ENCODE data around the gene KRTAP15-1. TPM values are rescaled to one million over a fixed set of nuclear protein-coding genes. Genes with fewer than 3 reads are reported as not detected.

KRTAP15-1 gene
- total RNA-seq, 1 donor from 2014 or later = not detected

DNA sequence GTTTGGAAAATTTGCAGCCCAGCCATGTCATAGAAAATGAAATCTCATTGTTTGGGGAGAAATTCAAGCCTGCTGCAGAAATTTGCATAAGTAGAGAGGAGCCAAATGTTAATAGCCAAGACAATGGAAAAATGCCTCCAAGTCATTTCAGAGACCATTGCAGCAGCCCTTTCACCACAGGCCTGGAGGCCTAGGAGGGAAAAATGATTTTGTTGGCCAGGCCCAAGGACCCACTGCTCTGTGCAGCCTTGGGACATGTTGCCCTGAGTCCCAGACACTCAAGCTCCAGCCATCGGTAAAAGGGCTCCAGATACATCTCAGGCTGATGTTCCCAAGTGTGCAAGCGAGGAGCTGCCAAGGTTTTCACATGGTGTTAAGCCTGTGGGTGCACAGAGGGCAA is 46.1 kb downstream of the KRTAP15-1 start:
- Histone ChIP-seq H3K9me3 (replicated peaks) (peaks cover 30% of the 10 kb centered on the region), H3K36me3 (no peaks in the 10 kb centered on the region), H3K4me3 (no peak overlapping the region), H3K27me3 (ENCODE audit: low read depth) (no peaks in the 10 kb centered on the region), H3K27ac (replicated peaks) (no peak overlapping the region), H3K4me1 (peaks cover 4% of the 10 kb centered on the region)
- DNase-seq = no peak
- intact Hi-C loops (cut with micrococcal nuclease) = no loop called here
- no peak for TF ChIP-seq CTCF (IDR thresholded peaks at IDR 0.05; ENCODE audit: borderline replicate concordance)

DNA sequence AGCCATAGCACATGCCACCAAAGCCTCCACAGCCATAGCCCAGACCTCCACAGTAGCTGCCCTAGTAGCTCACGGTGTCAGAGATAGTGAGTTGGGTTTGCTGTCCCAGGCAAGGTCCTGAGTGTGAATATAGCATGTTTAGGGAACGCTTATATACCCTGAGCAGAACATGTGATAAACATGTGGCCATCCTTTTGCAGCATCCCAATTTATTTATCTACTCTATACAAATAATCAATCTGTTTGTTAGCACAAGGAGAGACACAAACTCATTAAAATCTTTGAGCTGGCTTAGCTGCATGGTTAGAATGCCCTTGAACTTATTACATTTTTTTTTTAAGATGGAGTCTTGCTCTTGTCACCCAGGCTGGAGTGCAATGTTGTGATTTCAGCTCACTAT is 47.3 kb downstream of the KRTAP15-1 start, which contains the start of gene KRTAP19-2:
KRTAP19-2 (minus strand) TSS at position 101 of the 400 bp plus-strand sequence; CDS start at position 13, 88 bp downstream.
- DNase-seq = no peak
- no peak for TF ChIP-seq CTCF (IDR thresholded peaks at IDR 0.05; ENCODE audit: borderline replicate concordance)
- H3K27me3 ChIP-seq (ENCODE audit: low read depth) = no peaks in the 10 kb centered on the region
- no peaks in the 10 kb centered on the region for H3K36me3 ChIP-seq
- H3K27ac ChIP-seq (replicated peaks) = no peak within 1 kb of the TSS
- intact Hi-C loops (cut with micrococcal nuclease) = no loop called here
- H3K4me3 ChIP-seq = no peak within 1 kb of the TSS
- H3K4me1 ChIP-seq = no peaks in the 10 kb centered on the region
- H3K9me3 ChIP-seq (replicated peaks) = peaks cover 30% of the 10 kb centered on the region

Other genes starting within 250 kb of the KRTAP15-1 start
- gene CLDN8, start 224.2 kb upstream of the KRTAP15-1 start, total RNA-seq = not detected
- gene KRTAP24-1, start 157.3 kb upstream of the KRTAP15-1 start, total RNA-seq = not detected
- gene KRTAP25-1, start 150.8 kb upstream of the KRTAP15-1 start, total RNA-seq = not detected
- not detected for gene KRTAP26-1, start 120.0 kb upstream of the KRTAP15-1 start, total RNA-seq
- not detected for gene KRTAP27-1, start 102.6 kb upstream of the KRTAP15-1 start, total RNA-seq
- gene KRTAP23-1, start 91.7 kb upstream of the KRTAP15-1 start, total RNA-seq = not detected
- gene KRTAP13-2, start 68.0 kb upstream of the KRTAP15-1 start, total RNA-seq = not detected
- not detected for gene KRTAP13-1, start 44.2 kb upstream of the KRTAP15-1 start, total RNA-seq
- gene KRTAP13-3, start 14.3 kb upstream of the KRTAP15-1 start, total RNA-seq = not detected
- not detected for gene KRTAP13-4, start 10.1 kb upstream of the KRTAP15-1 start, total RNA-seq
- gene KRTAP19-1, start 40.1 kb downstream of the KRTAP15-1 start, total RNA-seq = not detected
- not detected for gene KRTAP19-2, start 47.2 kb downstream of the KRTAP15-1 start, total RNA-seq
- gene KRTAP19-3, start 51.7 kb downstream of the KRTAP15-1 start, total RNA-seq = not detected
- not detected for gene KRTAP19-4, start 56.9 kb downstream of the KRTAP15-1 start, total RNA-seq
- not detected for gene KRTAP19-5, start 61.9 kb downstream of the KRTAP15-1 start, total RNA-seq
- gene KRTAP19-6, start 101.6 kb downstream of the KRTAP15-1 start, total RNA-seq = not detected
- gene KRTAP19-7, start 121.0 kb downstream of the KRTAP15-1 start, total RNA-seq = not detected
- not detected for gene KRTAP22-2, start 150.1 kb downstream of the KRTAP15-1 start, total RNA-seq
- not detected for gene KRTAP6-3, start 152.2 kb downstream of the KRTAP15-1 start, total RNA-seq
- gene KRTAP6-2, start 158.6 kb downstream of the KRTAP15-1 start, total RNA-seq = not detected
- not detected for gene KRTAP22-1, start 160.8 kb downstream of the KRTAP15-1 start, total RNA-seq
- gene KRTAP6-1, start 173.7 kb downstream of the KRTAP15-1 start, total RNA-seq = not detected
- gene KRTAP20-1, start 176.2 kb downstream of the KRTAP15-1 start, total RNA-seq = not detected
- not detected for gene KRTAP20-4, start 180.4 kb downstream of the KRTAP15-1 start, total RNA-seq
- not detected for gene KRTAP20-2, start 194.9 kb downstream of the KRTAP15-1 start, total RNA-seq
- gene KRTAP20-3, start 202.6 kb downstream of the KRTAP15-1 start, total RNA-seq = not detected

Data from left ventricle myocardium inferior (tissue), 1 donor.